Lower leg skin (tissue), 4 donors: ENCODE results near the gene EDARADD. TPM values are rescaled to one million over a fixed set of nuclear protein-coding genes. Genes with fewer than 3 reads are reported as not detected.
A peak's percentile ranks its signal among the peaks of the same experiment; 100 is the strongest.

Experiments
- DNase-seq, 2 donors: peaks; one replicate each; pipeline ENCODE4 v3.0.0-alpha.2; 2019; ENCODE audit warnings: low spot score in 2 of 2
- H3K4me3 ChIP-seq: fragments of 200-600 bp; sonication (generic); 2 replicates; pipeline ENCODE4 v1.5.1; 2017; ENCODE audit warnings: mild to moderate bottlenecking, low read depth; ENCODE audit not compliant: poor library complexity, severe bottlenecking
- POLR2A ChIP-seq, 2 donors: fragments of 450-650 bp; IDR thresholded peaks; one replicate each; pipeline ENCODE4 v1.6.1; 2016 to 2017; ENCODE audit warnings: antibody characterized with exemption in 2 of 2, mild to moderate bottlenecking in 1 of 2, moderate library complexity in 1 of 2
- WGBS, 2 donors: methylation state at CpG; one replicate each; pipeline ENCODE4 v1.1.5; 2018; 5-methylcytosine and 5-hydroxymethylcytosine counted together
- intact Hi-C: fragments of 100-400 bp; cut with DNase I; formaldehyde crosslinking; loops from one replicate; pipeline ENCODE4 v1.15.0; 2023; ENCODE audit warnings: low total_unique reads
- total RNA-seq, 4 donors: library from RNA; depleted of rRNA; stranded (reverse); fragments of >200 nt; gene quantifications; one replicate each; pipeline ENCODE4 v1.1.0, GENCODE V29; 2016
- TF ChIP-seq, protein P1 (sequence below), 3 donors: fragments of 450-650 bp; IDR thresholded peaks; one replicate each; pipeline ENCODE4 v1.5.1; 2016; ENCODE audit warnings: antibody characterized with exemption in 3 of 3, mild to moderate bottlenecking in 3 of 3, moderate library complexity in 2 of 3

Gene EDARADD
- total RNA-seq, 4 donors from 2014 or later, result 3.5 to 7.2 (median 4.5) TPM

DNA sequence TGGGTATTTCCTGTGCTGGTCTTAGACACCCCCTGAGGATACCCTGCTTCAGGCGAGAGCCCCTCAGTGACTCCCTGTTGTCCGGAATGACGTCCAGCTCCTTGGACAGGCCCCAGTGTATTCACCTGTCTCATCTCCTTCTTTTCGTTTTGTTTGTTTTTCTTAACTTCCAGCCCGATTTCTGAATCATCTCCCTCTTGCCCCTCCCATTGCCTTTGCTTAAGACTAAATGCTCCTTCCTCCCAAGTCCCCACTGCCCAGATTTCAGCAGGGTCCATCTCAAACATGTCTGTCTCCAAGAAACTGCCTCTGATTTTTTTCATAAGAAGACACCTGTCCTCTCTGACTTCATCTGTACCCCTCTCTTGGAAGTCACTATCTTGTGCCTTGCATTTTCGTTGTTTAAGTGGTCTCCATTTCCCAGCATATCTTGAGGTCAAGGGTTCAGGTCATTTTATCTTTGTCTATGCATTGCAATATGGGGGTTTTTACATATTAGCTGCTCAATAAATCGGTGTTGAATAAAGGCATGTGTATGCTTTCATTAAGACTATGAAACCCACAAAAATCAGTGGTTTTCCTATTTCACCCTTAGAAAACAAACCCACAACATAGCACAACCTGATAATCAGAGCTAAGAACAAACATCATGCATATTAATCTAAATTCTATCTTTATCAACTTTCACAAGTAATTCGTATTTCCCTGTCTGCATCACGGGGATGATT is 71.3 kb downstream of the EDARADD start:
- intact Hi-C loops, result no loop called here
- TF ChIP-seq, protein P1, sequence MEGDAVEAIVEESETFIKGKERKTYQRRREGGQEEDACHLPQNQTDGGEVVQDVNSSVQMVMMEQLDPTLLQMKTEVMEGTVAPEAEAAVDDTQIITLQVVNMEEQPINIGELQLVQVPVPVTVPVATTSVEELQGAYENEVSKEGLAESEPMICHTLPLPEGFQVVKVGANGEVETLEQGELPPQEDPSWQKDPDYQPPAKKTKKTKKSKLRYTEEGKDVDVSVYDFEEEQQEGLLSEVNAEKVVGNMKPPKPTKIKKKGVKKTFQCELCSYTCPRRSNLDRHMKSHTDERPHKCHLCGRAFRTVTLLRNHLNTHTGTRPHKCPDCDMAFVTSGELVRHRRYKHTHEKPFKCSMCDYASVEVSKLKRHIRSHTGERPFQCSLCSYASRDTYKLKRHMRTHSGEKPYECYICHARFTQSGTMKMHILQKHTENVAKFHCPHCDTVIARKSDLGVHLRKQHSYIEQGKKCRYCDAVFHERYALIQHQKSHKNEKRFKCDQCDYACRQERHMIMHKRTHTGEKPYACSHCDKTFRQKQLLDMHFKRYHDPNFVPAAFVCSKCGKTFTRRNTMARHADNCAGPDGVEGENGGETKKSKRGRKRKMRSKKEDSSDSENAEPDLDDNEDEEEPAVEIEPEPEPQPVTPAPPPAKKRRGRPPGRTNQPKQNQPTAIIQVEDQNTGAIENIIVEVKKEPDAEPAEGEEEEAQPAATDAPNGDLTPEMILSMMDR (IDR thresholded peaks at IDR 0.05), result no peak
- no peak for TF ChIP-seq POLR2A (IDR thresholded peaks at IDR 0.05)
- no peak for DNase-seq
- WGBS, 2 donors, result 53 to 59% methylated on average over 9 of the region's 9 CpGs
- no peak overlapping the region for H3K4me3 ChIP-seq

DNA sequence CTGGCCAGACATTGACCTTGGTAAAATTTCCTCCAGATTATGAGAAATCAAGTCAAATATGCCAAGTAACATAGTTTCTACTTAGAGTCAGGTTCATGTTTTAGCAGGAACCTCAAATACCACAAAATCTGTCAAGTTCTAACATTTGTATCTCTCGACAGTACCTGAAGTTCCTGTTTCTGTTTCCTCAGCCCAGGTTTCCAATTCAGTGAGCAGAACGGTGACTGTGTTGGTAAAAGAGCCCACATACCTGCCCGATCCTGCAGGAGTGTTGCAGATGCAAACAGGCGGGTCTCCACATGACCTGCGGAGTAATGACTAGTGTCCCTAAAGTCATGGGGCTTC is 71.8 kb downstream of the EDARADD start:
- TF ChIP-seq, protein P1 (IDR thresholded peaks at IDR 0.05), result no peak
- TF ChIP-seq POLR2A (IDR thresholded peaks at IDR 0.05), result no peak
- DNase-seq, result peak in 1 of 2 donors; percentile 48
- WGBS, 2 donors, result 33 to 50% methylated on average over 5 of the region's 5 CpGs
- intact Hi-C loops, result no loop called here
- no peak overlapping the region for H3K4me3 ChIP-seq

DNA sequence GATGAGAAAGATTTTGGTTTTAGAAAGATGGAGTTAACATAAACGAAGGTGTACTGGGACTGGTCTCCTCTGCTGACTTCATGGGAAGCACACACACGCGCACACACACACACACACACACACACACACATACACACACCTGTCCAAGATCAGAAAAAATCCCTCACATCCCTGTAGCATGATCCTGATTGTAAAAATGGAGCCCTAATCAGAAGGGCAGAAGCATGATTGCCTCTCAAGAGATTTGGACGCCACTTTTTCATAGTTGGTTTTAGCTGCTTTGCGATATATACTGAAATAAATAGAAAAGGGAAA is 73.2 kb downstream of the EDARADD start:
- intact Hi-C loops, result no loop called here
- no peak overlapping the region for H3K4me3 ChIP-seq
- 83 to 85% methylated on average over 5 of the region's 5 CpGs for WGBS, 2 donors
- no peak for DNase-seq
- TF ChIP-seq, protein P1 (IDR thresholded peaks at IDR 0.05), result no peak
- TF ChIP-seq POLR2A (IDR thresholded peaks at IDR 0.05), result no peak

DNA sequence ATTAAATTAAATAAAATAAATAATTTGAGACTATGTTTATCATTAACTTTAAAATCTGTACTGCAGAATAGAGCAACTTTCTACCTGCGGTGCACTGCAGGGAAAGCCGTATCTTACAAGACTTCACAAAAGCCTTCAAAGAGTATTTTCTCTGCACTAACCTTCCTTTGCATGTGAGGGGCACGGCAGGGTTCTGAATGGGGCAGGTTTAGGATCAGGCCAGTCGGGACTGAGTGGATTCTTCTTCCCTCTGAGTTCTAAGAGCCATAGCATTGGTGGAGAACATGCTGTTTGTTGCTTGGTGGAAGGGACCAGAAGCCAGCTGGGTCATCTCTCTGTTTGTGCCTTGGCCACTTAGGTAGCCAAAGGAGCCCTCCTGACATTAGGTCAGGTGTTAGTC is 74.5 kb downstream of the EDARADD start:
- DNase-seq, result no peak
- TF ChIP-seq POLR2A (IDR thresholded peaks at IDR 0.05), result no peak
- TF ChIP-seq, protein P1 (IDR thresholded peaks at IDR 0.05), result no peak
- H3K4me3 ChIP-seq, result no peak overlapping the region
- 81 to 87% methylated on average over 4 of the region's 4 CpGs for WGBS, 2 donors
- intact Hi-C loops, result no loop called here

GRCh38 chr1:236469466-236469865 is 75.4 kb downstream of the EDARADD start:
- WGBS, 2 donors, result 87% methylated on average over 6 of the region's 6 CpGs
- no peak for DNase-seq
- TF ChIP-seq, protein P1 (IDR thresholded peaks at IDR 0.05), result no peak
- no peak for TF ChIP-seq POLR2A (IDR thresholded peaks at IDR 0.05)
- no peak overlapping the region for H3K4me3 ChIP-seq
- intact Hi-C loops, result no loop called here

- WGBS, 2 donors, result 40 to 50% methylated on average over 6 of the region's 6 CpGs
- DNase-seq, result no peak
- no peak overlapping the region for H3K4me3 ChIP-seq
- intact Hi-C loops, result no loop called here
- no peak for TF ChIP-seq POLR2A (IDR thresholded peaks at IDR 0.05)
- TF ChIP-seq, protein P1 (IDR thresholded peaks at IDR 0.05), result no peak
These were observed 77.0 kb downstream of the EDARADD start for GRCh38 chr1:236471096-236471495.
